Vagina (tissue), 2 donors: ENCODE data around the gene IMPG2. TPM values are rescaled to one million over a fixed set of nuclear protein-coding genes. Genes with fewer than 3 reads are reported as not detected.

Experiments used
- DNase-seq, 2 donors: peaks; one replicate each; pipeline ENCODE4 v3.0.0-alpha.2; 2017; ENCODE audit errors: extremely low spot score in 2 of 2
- H3K27ac ChIP-seq: fragments of 200-600 bp; sonication (generic); one replicate; pipeline ENCODE4 v1.5.1; 2019
- H3K27me3 ChIP-seq: fragments of 200-600 bp; sonication (generic); one replicate; pipeline ENCODE4 v1.5.1; 2019
- H3K36me3 ChIP-seq, 2 donors: fragments of 200-600 bp; sonication (generic); one replicate each; pipeline ENCODE4 v1.5.1; 2017 to 2019
- H3K4me1 ChIP-seq: fragments of 200-600 bp; sonication (generic); one replicate; pipeline ENCODE4 v1.5.1; 2019
- H3K4me3 ChIP-seq, 2 donors: fragments of 200-600 bp; sonication (generic); 1 replicate in 1 of 2; 2 replicates in 1 of 2; pipeline ENCODE4 v1.5.1; 2016 to 2019
- H3K9me3 ChIP-seq: fragments of 200-600 bp; sonication (generic); one replicate; pipeline ENCODE4 v1.5.1; 2019
- POLR2A ChIP-seq, 2 donors: fragments of 450-650 bp; IDR thresholded peaks; one replicate each; pipeline ENCODE4 v1.6.1; 2017; ENCODE audit warnings: antibody characterized with exemption in 2 of 2, mild to moderate bottlenecking in 2 of 2, moderate library complexity in 2 of 2
- POLR2AphosphoS5 ChIP-seq, 2 donors: sonication (generic); formaldehyde crosslinking; IDR thresholded peaks; one replicate each; pipeline ENCODE4 v1.9.0; 2017; ENCODE audit warnings: antibody characterized with exemption in 2 of 2, mild to moderate bottlenecking in 2 of 2, low read depth in 1 of 2; ENCODE audit not compliant: insufficient read depth in 1 of 2
- intact Hi-C: fragments of 100-400 bp; cut with DNase I; formaldehyde crosslinking; loops from one replicate; pipeline ENCODE4 v1.15.1; 2023
- total RNA-seq: library from RNA; depleted of rRNA; stranded (reverse); fragments of >200 nt; gene quantifications from one replicate; pipeline ENCODE4 v1.2.3, GENCODE V29; 2016
- TF ChIP-seq, protein P1 (sequence below), 3 experiments: fragments of 450-650 bp in 2 of 3; fragments of 200-600 bp in 1 of 3; sonication (generic) in 1 of 3; IDR thresholded peaks; one replicate each; pipeline ENCODE4 v1.5.1; 2017 to 2019; ENCODE audit warnings: antibody characterized with exemption in 3 of 3, mild to moderate bottlenecking in 2 of 3, moderate library complexity in 2 of 3

Gene IMPG2
- total RNA-seq, 1 donor from 2014 or later = 0.25 TPM

DNA sequence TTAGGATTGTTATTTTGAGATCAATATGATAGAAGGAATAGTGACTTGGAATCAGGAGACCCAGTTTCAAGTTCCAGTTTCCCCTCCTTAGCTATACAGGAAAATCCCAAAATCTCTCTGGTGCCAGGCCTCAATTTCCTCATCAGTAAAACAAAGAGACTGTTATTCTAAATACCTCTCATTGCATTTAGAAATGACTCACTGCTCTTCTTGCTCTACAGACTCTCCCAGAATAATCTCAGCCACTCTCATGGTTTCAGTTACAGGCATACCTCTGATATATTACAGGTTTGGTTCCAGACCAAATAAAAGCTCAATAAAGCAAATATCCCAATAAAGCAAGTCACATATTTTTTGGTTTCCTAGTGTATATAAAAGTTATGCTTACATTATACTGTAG lies 28.3 kb downstream of the IMPG2 start:
- H3K4me3 ChIP-seq = no peak overlapping the region
- intact Hi-C loops = no loop called here
- no peak overlapping the region for H3K27ac ChIP-seq
- no peaks in the 10 kb centered on the region for H3K27me3 ChIP-seq
- H3K36me3 ChIP-seq = no peaks in the 10 kb centered on the region
- no peaks in the 10 kb centered on the region for H3K9me3 ChIP-seq
- H3K4me1 ChIP-seq = no peaks in the 10 kb centered on the region
- TF ChIP-seq POLR2AphosphoS5 (IDR thresholded peaks at IDR 0.05; ENCODE audit: insufficient read depth in 1 of 2, low read depth in 1 of 2) (no peak), POLR2A (IDR thresholded peaks at IDR 0.05) (no peak)
- TF ChIP-seq, protein P1, sequence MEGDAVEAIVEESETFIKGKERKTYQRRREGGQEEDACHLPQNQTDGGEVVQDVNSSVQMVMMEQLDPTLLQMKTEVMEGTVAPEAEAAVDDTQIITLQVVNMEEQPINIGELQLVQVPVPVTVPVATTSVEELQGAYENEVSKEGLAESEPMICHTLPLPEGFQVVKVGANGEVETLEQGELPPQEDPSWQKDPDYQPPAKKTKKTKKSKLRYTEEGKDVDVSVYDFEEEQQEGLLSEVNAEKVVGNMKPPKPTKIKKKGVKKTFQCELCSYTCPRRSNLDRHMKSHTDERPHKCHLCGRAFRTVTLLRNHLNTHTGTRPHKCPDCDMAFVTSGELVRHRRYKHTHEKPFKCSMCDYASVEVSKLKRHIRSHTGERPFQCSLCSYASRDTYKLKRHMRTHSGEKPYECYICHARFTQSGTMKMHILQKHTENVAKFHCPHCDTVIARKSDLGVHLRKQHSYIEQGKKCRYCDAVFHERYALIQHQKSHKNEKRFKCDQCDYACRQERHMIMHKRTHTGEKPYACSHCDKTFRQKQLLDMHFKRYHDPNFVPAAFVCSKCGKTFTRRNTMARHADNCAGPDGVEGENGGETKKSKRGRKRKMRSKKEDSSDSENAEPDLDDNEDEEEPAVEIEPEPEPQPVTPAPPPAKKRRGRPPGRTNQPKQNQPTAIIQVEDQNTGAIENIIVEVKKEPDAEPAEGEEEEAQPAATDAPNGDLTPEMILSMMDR (IDR thresholded peaks at IDR 0.05) = no peak
- no peak for DNase-seq

DNA sequence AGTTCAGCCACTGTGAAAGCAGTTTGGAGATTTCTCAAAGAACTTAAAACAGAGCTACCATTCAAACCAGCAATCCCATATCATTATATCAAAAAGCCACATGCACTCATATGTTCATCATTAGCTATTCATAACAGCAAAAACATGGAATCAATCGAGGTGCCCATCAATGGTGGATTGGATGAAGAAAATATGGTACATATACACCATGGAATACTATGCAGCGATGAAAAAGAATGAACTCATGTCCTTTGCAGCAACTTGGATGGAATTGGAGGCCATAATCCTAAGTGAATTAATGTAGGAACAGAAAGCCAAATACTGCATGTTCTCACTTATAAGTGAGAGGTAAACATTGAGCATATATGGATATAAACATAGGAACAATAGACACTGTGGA lies 32.1 kb downstream of the IMPG2 start:
- intact Hi-C loops = no loop called here

DNA sequence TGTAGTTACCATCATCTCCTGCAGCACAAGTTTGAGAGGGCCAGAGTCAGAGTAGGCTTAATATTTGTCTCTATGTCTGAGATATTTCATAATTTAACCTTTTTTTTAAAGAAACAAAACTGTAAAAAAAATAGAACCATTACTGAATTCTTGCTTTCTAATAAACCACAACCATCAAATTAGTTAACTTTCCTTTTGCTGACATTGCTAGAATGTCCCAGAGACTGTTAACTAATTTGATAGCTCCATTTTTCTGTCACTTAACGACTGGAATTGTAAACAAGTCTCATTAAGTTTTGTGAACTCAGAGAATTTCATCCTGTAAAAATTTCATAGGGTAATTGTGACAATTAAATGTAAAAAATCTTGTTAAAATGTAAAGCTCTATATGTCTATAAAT lies 35.6 kb downstream of the IMPG2 start:
- DNase-seq = no peak
- no peak overlapping the region for H3K27ac ChIP-seq
- no peaks in the 10 kb centered on the region for H3K36me3 ChIP-seq
- H3K4me3 ChIP-seq = no peak overlapping the region
- no peak for TF ChIP-seq POLR2AphosphoS5 (IDR thresholded peaks at IDR 0.05; ENCODE audit: insufficient read depth in 1 of 2, low read depth in 1 of 2)
- no peak for TF ChIP-seq POLR2A (IDR thresholded peaks at IDR 0.05)
- TF ChIP-seq, protein P1 (IDR thresholded peaks at IDR 0.05) = no peak
- H3K27me3 ChIP-seq = no peaks in the 10 kb centered on the region
- H3K9me3 ChIP-seq = no peaks in the 10 kb centered on the region
- intact Hi-C loops = no loop called here
- H3K4me1 ChIP-seq = no peaks in the 10 kb centered on the region

More for the DNA sequence above, 32.1 kb downstream of the IMPG2 start:
- H3K4me3 ChIP-seq = no peak overlapping the region
- no peaks in the 10 kb centered on the region for H3K9me3 ChIP-seq
- DNase-seq = no peak
- no peaks in the 10 kb centered on the region for H3K36me3 ChIP-seq
- TF ChIP-seq, protein P1 (IDR thresholded peaks at IDR 0.05) = no peak
- no peak for TF ChIP-seq POLR2A (IDR thresholded peaks at IDR 0.05)
- no peak for TF ChIP-seq POLR2AphosphoS5 (IDR thresholded peaks at IDR 0.05; ENCODE audit: insufficient read depth in 1 of 2, low read depth in 1 of 2)
- H3K4me1 ChIP-seq = no peaks in the 10 kb centered on the region
- no peak overlapping the region for H3K27ac ChIP-seq
- H3K27me3 ChIP-seq = no peaks in the 10 kb centered on the region

DNA sequence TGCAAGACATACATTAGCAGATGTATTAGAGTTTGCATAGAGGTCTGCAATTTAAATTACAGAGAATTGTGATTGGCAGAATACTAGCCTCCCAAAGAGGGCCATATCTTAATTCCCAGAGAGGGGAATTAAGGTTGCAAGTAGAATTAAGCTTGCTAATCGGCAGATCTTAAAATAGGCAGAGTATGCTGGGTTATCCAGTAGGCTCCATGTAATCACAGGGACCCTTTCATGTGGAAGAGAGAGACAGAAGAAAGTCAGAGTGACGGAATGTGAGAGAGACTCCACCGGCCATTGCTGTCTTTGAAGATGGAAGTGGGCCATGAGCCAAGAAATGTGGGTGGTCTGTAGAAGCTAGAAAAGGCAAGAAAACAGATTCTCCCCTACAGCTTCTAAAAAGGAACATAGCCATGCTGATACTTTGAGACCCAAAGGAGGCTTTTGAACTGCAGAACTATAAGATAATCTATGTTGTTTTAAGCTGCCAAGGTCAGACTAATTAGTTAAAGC lies 38.8 kb downstream of the IMPG2 start:
- DNase-seq = no peak
- intact Hi-C loops = no loop called here
- TF ChIP-seq POLR2A (IDR thresholded peaks at IDR 0.05) = no peak
- TF ChIP-seq, protein P1 (IDR thresholded peaks at IDR 0.05) = no peak
- TF ChIP-seq POLR2AphosphoS5 (IDR thresholded peaks at IDR 0.05; ENCODE audit: insufficient read depth in 1 of 2, low read depth in 1 of 2) = no peak
- Histone ChIP-seq H3K36me3 (no peaks in the 10 kb centered on the region), H3K27ac (no peak overlapping the region), H3K4me3 (no peak overlapping the region), H3K9me3 (no peaks in the 10 kb centered on the region), H3K4me1 (no peaks in the 10 kb centered on the region), H3K27me3 (no peaks in the 10 kb centered on the region)

DNA sequence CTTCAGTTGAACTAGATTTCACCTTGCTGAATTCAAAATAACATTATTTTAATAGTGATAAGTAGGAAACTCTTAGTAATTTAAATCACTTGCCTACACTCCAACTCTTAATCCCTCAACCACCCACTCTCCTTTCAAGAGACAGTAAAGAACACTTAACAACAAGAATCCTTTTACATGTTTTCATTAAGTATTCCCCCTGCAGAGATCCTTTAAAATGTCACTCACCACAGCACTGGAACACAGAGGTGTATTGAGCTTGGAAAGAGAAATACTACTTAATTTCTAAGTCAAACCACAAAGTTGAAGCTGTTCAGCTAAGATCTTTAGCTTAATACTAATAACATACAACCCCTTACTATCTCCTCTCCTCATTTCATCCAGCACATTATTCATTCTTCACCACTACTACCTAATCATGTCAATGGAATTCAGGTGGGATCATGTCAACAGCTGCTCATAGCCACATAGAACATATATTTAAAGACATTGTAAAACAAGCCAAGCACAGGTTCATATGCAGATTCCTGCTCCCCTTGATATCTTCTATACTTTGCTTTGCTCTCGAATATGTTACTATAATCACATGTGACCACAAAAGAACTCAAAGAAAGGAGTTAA lies 40.5 kb downstream of the IMPG2 start:
- TF ChIP-seq POLR2A (IDR thresholded peaks at IDR 0.05) = no peak
- no peak for TF ChIP-seq POLR2AphosphoS5 (IDR thresholded peaks at IDR 0.05; ENCODE audit: insufficient read depth in 1 of 2, low read depth in 1 of 2)
- TF ChIP-seq, protein P1 (IDR thresholded peaks at IDR 0.05) = no peak
- intact Hi-C loops = no loop called here

More for the DNA sequence above, 40.5 kb downstream of the IMPG2 start:
- no peaks in the 10 kb centered on the region for H3K9me3 ChIP-seq
- H3K27me3 ChIP-seq = no peaks in the 10 kb centered on the region
- no peak for DNase-seq
- H3K36me3 ChIP-seq = no peaks in the 10 kb centered on the region
- no peaks in the 10 kb centered on the region for H3K4me1 ChIP-seq
- no peak overlapping the region for H3K27ac ChIP-seq
- no peak overlapping the region for H3K4me3 ChIP-seq
